HepG2 (cell line): ENCODE measurements around the gene THAP9. TPM values are rescaled to one million over a fixed set of nuclear protein-coding genes. Genes with fewer than 3 reads are reported as not detected.

Experiments used
- ASH2L ChIP-seq: fragments of 300-600, 200-600 bp; sonication (generic); IDR thresholded peaks from 2 replicates; pipeline ENCODE4 v1.7.0; 2017; ENCODE audit warnings: low read depth, mild to moderate bottlenecking, moderate library complexity, mixed read lengths, low read length; ENCODE audit not compliant: insufficient read length
- BCL6 ChIP-seq: IDR thresholded peaks from 2 replicates; pipeline ENCODE4 v1.6.1; 2016; ENCODE audit warnings: missing genetic modification reagents, missing compliant biosample characterization
- FOXP1 ChIP-seq, 2 experiments: fragments of 450-650 bp in 1 of 2; IDR thresholded peaks; 2 replicates each; pipeline ENCODE4 v1.6.1; 2017 to 2018; ENCODE audit warnings: antibody characterized with exemption in 1 of 2
- HMG20A ChIP-seq: IDR thresholded peaks from 2 replicates; pipeline ENCODE4 v1.6.1; 2016; ENCODE audit warnings: borderline replicate concordance
- HOXA3 ChIP-seq: sonication (generic); formaldehyde crosslinking; IDR thresholded peaks from 2 replicates; pipeline ENCODE4 v1.5.0; 2020; ENCODE audit warnings: missing genetic modification reagents
- KAT7 ChIP-seq: IDR thresholded peaks from 2 replicates; pipeline ENCODE4 v1.6.1; 2018; ENCODE audit warnings: borderline replicate concordance, missing compliant biosample characterization
- MED1 ChIP-seq: sonication (generic); formaldehyde crosslinking; IDR thresholded peaks from 2 replicates; pipeline ENCODE4 v1.4.0; 2020; ENCODE audit warnings: missing genetic modification reagents
- POLR2AphosphoS2 ChIP-seq: IDR thresholded peaks from 2 replicates; pipeline ENCODE4 v1.6.1; 2011; ENCODE audit warnings: low read depth, low read length, improper control_type of control experiment
- SAP130 ChIP-seq: IDR thresholded peaks from 2 replicates; pipeline ENCODE4 v1.6.1; 2016; ENCODE audit warnings: low read depth
- polyA plus RNA-seq, 8 experiments: library from polyadenylated mRNA; depleted of rRNA in 3 of 8; stranded (reverse) in 7 of 8; unstranded in 1 of 8; fragments of >200 nt; fragmentation: Illumina TruSeq in 4 of 8; extraction: Trizol in 4 of 8; gene quantifications; 2 replicates each; pipeline versions ENCODE4 v1.2.1 to v1.2.3, GENCODE V29; 2011 to 2016; ENCODE audit warnings: low read depth in 4 of 8, missing spikeins in 1 of 8, mixed read lengths in 1 of 8; ENCODE audit not compliant: insufficient read depth in 1 of 8
- total RNA-seq, 5 experiments: library from RNA; depleted of rRNA; stranded (reverse); fragments of >200 nt; fragmentation: Illumina TruSeq; extraction: Trizol; gene quantifications; 2 replicates each; pipeline ENCODE4 v1.2.3, GENCODE V29; 2016; ENCODE audit warnings: low read depth in 1 of 5
- TF ChIP-seq, protein P1 (sequence below): IDR thresholded peaks from 2 replicates; pipeline ENCODE4 v1.4.0; 2020; ENCODE audit warnings: mild to moderate bottlenecking, missing genetic modification reagents
- TF ChIP-seq, protein P2 (sequence below): sonication (generic); formaldehyde crosslinking; IDR thresholded peaks from 2 replicates; pipeline ENCODE4 v1.5.0; 2020; ENCODE audit warnings: mild to moderate bottlenecking, missing genetic modification reagents, borderline replicate concordance
- TF ChIP-seq, protein P3 (sequence below): sonication (generic); formaldehyde crosslinking; IDR thresholded peaks from 2 replicates; pipeline ENCODE4 v1.4.0; 2020; ENCODE audit warnings: missing genetic modification reagents
- TF ChIP-seq, protein P4 (sequence below): sonication (generic); formaldehyde crosslinking; IDR thresholded peaks from 2 replicates; pipeline ENCODE4 v1.8.1; 2023; ENCODE audit warnings: mild to moderate bottlenecking, missing genetic modification reagents
- TF ChIP-seq, protein P5 (sequence below): sonication (generic); formaldehyde crosslinking; conservative IDR thresholded peaks from 2 replicates; pipeline ENCODE4 v1.4.0; 2020; ENCODE audit warnings: mild to moderate bottlenecking, missing genetic modification reagents, moderate library complexity

Gene THAP9
- total and polyA plus RNA-seq, 2 of the 13 experiments (the other 11 are each of a cell fraction or from before 2014, with no cell fraction given), result 6.0 to 7.2 TPM

DNA sequence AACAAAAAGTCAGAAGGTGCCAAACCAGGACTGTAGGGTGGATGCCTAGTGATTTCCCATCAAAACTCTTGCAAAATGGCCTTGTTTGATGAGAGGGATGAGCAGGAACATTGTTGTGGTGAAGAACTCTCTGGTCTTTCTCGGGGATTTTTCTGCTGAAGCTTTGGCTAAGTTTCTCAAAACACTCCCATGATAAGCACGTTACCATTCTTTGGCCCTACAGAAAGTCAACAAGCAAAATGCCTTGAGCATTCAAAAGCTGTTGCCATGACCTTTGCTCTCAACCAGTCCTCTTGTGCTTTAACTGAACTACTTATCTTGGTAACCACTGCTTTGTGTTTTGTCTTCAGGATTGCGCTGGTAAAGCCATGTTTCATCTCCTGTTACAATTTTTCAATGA lies 6.6 kb upstream of the THAP9 start (continued):
- TF ChIP-seq FOXP1 (IDR thresholded peaks at IDR 0.05), result no peak
- peak; percentile 34; the same call in 1 of the 2 replicates for TF ChIP-seq FOXP1 (CRISPR knock-in tag; IDR thresholded peaks at IDR 0.05)
- TF ChIP-seq, protein P1, sequence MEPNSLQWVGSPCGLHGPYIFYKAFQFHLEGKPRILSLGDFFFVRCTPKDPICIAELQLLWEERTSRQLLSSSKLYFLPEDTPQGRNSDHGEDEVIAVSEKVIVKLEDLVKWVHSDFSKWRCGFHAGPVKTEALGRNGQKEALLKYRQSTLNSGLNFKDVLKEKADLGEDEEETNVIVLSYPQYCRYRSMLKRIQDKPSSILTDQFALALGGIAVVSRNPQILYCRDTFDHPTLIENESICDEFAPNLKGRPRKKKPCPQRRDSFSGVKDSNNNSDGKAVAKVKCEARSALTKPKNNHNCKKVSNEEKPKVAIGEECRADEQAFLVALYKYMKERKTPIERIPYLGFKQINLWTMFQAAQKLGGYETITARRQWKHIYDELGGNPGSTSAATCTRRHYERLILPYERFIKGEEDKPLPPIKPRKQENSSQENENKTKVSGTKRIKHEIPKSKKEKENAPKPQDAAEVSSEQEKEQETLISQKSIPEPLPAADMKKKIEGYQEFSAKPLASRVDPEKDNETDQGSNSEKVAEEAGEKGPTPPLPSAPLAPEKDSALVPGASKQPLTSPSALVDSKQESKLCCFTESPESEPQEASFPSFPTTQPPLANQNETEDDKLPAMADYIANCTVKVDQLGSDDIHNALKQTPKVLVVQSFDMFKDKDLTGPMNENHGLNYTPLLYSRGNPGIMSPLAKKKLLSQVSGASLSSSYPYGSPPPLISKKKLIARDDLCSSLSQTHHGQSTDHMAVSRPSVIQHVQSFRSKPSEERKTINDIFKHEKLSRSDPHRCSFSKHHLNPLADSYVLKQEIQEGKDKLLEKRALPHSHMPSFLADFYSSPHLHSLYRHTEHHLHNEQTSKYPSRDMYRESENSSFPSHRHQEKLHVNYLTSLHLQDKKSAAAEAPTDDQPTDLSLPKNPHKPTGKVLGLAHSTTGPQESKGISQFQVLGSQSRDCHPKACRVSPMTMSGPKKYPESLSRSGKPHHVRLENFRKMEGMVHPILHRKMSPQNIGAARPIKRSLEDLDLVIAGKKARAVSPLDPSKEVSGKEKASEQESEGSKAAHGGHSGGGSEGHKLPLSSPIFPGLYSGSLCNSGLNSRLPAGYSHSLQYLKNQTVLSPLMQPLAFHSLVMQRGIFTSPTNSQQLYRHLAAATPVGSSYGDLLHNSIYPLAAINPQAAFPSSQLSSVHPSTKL (CRISPR knock-in tag), result peak; percentile 73
- TF ChIP-seq BCL6 (CRISPR knock-in tag), result 0 out of 2 replicates have a peak, but pooled peaks have one; percentile 11
- peak; percentile 42; the same call in 1 of the 2 replicates for TF ChIP-seq MED1
- TF ChIP-seq, protein P2, sequence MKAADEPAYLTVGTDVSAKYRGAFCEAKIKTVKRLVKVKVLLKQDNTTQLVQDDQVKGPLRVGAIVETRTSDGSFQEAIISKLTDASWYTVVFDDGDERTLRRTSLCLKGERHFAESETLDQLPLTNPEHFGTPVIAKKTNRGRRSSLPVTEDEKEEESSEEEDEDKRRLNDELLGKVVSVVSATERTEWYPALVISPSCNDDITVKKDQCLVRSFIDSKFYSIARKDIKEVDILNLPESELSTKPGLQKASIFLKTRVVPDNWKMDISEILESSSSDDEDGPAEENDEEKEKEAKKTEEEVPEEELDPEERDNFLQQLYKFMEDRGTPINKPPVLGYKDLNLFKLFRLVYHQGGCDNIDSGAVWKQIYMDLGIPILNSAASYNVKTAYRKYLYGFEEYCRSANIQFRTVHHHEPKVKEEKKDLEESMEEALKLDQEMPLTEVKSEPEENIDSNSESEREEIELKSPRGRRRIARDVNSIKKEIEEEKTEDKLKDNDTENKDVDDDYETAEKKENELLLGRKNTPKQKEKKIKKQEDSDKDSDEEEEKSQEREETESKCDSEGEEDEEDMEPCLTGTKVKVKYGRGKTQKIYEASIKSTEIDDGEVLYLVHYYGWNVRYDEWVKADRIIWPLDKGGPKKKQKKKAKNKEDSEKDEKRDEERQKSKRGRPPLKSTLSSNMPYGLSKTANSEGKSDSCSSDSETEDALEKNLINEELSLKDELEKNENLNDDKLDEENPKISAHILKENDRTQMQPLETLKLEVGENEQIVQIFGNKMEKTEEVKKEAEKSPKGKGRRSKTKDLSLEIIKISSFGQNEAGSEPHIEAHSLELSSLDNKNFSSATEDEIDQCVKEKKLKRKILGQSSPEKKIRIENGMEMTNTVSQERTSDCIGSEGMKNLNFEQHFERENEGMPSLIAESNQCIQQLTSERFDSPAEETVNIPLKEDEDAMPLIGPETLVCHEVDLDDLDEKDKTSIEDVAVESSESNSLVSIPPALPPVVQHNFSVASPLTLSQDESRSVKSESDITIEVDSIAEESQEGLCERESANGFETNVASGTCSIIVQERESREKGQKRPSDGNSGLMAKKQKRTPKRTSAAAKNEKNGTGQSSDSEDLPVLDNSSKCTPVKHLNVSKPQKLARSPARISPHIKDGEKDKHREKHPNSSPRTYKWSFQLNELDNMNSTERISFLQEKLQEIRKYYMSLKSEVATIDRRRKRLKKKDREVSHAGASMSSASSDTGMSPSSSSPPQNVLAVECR, result peak; percentile 27; the same call in 1 of the 2 replicates
- no peak for TF ChIP-seq POLR2AphosphoS2
- no peak for TF ChIP-seq ASH2L
- peak; percentile 60 for TF ChIP-seq SAP130 (CRISPR knock-in tag)
- TF ChIP-seq, protein P3, sequence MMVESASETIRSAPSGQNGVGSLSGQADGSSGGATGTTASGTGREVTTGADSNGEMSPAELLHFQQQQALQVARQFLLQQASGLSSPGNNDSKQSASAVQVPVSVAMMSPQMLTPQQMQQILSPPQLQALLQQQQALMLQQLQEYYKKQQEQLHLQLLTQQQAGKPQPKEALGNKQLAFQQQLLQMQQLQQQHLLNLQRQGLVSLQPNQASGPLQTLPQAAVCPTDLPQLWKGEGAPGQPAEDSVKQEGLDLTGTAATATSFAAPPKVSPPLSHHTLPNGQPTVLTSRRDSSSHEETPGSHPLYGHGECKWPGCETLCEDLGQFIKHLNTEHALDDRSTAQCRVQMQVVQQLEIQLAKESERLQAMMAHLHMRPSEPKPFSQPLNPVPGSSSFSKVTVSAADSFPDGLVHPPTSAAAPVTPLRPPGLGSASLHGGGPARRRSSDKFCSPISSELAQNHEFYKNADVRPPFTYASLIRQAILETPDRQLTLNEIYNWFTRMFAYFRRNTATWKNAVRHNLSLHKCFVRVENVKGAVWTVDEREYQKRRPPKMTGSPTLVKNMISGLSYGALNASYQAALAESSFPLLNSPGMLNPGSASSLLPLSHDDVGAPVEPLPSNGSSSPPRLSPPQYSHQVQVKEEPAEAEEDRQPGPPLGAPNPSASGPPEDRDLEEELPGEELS (CRISPR knock-in tag), result 0 out of 2 replicates have a peak, but pooled peaks have one; percentile 41
- TF ChIP-seq, protein P4, sequence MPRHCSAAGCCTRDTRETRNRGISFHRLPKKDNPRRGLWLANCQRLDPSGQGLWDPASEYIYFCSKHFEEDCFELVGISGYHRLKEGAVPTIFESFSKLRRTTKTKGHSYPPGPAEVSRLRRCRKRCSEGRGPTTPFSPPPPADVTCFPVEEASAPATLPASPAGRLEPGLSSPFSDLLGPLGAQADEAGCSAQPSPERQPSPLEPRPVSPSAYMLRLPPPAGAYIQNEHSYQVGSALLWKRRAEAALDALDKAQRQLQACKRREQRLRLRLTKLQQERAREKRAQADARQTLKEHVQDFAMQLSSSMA (CRISPR knock-in tag), result no peak
- peak; percentile 83; the same call in 1 of the 2 replicates for TF ChIP-seq KAT7 (CRISPR knock-in tag)
- TF ChIP-seq, protein P5, sequence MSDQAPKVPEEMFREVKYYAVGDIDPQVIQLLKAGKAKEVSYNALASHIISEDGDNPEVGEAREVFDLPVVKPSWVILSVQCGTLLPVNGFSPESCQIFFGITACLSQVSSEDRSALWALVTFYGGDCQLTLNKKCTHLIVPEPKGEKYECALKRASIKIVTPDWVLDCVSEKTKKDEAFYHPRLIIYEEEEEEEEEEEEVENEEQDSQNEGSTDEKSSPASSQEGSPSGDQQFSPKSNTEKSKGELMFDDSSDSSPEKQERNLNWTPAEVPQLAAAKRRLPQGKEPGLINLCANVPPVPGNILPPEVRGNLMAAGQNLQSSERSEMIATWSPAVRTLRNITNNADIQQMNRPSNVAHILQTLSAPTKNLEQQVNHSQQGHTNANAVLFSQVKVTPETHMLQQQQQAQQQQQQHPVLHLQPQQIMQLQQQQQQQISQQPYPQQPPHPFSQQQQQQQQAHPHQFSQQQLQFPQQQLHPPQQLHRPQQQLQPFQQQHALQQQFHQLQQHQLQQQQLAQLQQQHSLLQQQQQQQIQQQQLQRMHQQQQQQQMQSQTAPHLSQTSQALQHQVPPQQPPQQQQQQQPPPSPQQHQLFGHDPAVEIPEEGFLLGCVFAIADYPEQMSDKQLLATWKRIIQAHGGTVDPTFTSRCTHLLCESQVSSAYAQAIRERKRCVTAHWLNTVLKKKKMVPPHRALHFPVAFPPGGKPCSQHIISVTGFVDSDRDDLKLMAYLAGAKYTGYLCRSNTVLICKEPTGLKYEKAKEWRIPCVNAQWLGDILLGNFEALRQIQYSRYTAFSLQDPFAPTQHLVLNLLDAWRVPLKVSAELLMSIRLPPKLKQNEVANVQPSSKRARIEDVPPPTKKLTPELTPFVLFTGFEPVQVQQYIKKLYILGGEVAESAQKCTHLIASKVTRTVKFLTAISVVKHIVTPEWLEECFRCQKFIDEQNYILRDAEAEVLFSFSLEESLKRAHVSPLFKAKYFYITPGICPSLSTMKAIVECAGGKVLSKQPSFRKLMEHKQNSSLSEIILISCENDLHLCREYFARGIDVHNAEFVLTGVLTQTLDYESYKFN (CRISPR knock-in tag), result peak; percentile 56
- TF ChIP-seq HMG20A (CRISPR knock-in tag), result peak; percentile 14; the same call in 1 of the 2 replicates
- peak; percentile 35; the same call in 1 of the 2 replicates for TF ChIP-seq HOXA3
